PC-3 (cell line): ENCODE data around the gene FAM222A. TPM values are rescaled to one million over a fixed set of nuclear protein-coding genes. Genes with fewer than 3 reads are reported as not detected.
"Not testable (repeated sequence)": the region's sequence is repeated elsewhere in the genome, so short reads cannot be mapped to it uniquely, and the experiment has no call there.

Experiments
- ATAC-seq: fragments of 200-7000 bp; cut with Tn5 transposase; 2 replicates; pipeline ENCODE4 v1.9.1; 2020; ENCODE audit warnings: mild to moderate bottlenecking, moderate library complexity
- BruUV-seq: library from RNA; stranded (reverse); fragments of 400-500 nt; replicated peaks from 2 replicates; lab custom pipeline; 2021; lab: Mats Ljungman, UMichigan
- CTCF ChIA-PET: fragments of 300-600 bp; sonication (Branson Sonifier 250); formaldehyde crosslinking; loops from one replicate; lab custom pipeline; 2022; ENCODE audit warnings: antibody characterized with exemption; lab: Charles Lee
- POLR2A ChIA-PET: fragments of 300-600 bp; sonication (Branson Sonifier 250); formaldehyde crosslinking; loops from one replicate; lab custom pipeline; 2022; ENCODE audit warnings: antibody characterized with exemption; ENCODE audit not compliant: unreplicated experiment; lab: Charles Lee
- DNase-seq: peaks from one replicate; pipeline ENCODE4 v3.0.0-alpha.2; 2015
- H2AFZ ChIP-seq: fragments of 300-600 bp; sonication (generic); 2 replicates; pipeline ENCODE4 v1.6.0; 2016; ENCODE audit warnings: antibody characterized with exemption, low read length
- H3F3A ChIP-seq: fragments of 300-600 bp; sonication (generic); one replicate; pipeline ENCODE4 v1.6.0; 2017; ENCODE audit warnings: antibody characterized with exemption, low read length, control low read depth, mild to moderate bottlenecking; ENCODE audit not compliant: unreplicated experiment
- H3K27ac ChIP-seq: fragments of 300-600 bp; sonication (generic); 2 replicates; pipeline ENCODE4 v1.5.1; 2016; ENCODE audit warnings: mild to moderate bottlenecking, low read length
- H3K27me3 ChIP-seq: fragments of 300-600 bp; sonication (generic); 2 replicates; pipeline ENCODE4 v1.6.1; 2016; ENCODE audit warnings: low read length, mixed read lengths
- H3K36me3 ChIP-seq: fragments of 300-600 bp; sonication (generic); 2 replicates; pipeline ENCODE4 v1.6.1; 2016; ENCODE audit warnings: low read depth, mixed run types, low read length, mixed read lengths
- H3K4me1 ChIP-seq: fragments of 300-600 bp; sonication (generic); 2 replicates; pipeline ENCODE4 v1.5.1; 2016; ENCODE audit warnings: low read length; ENCODE audit not compliant: insufficient read depth
- H3K4me2 ChIP-seq: fragments of 300-600 bp; sonication (generic); 2 replicates; pipeline ENCODE4 v1.6.0; 2016; ENCODE audit warnings: low read length
- H3K4me3 ChIP-seq: fragments of 300-600 bp; sonication (generic); 2 replicates; pipeline ENCODE4 v1.5.1; 2016; ENCODE audit warnings: mild to moderate bottlenecking, low read length, mixed read lengths
- H3K79me2 ChIP-seq: fragments of 300-600 bp; sonication (generic); 2 replicates; pipeline ENCODE4 v1.6.1; 2017; ENCODE audit warnings: low read length, mixed read lengths
- H3K9ac ChIP-seq: fragments of 300-600 bp; sonication (generic); 2 replicates; pipeline ENCODE4 v1.6.0; 2016; ENCODE audit warnings: mild to moderate bottlenecking, low read length
- H3K9me2 ChIP-seq: fragments of 300-600 bp; sonication (generic); replicated peaks from 2 replicates; pipeline ENCODE4 v1.6.1; 2016; ENCODE audit warnings: mixed run types, low read length, mixed read lengths
- H3K9me3 ChIP-seq: fragments of 300-600 bp; sonication (generic); 2 replicates; pipeline ENCODE4 v1.6.1; 2016; ENCODE audit warnings: low read length, mixed read lengths
- H4K20me1 ChIP-seq: fragments of 300-600 bp; sonication (generic); 2 replicates; pipeline ENCODE4 v1.6.1; 2016; ENCODE audit warnings: low read length, mixed read lengths
- CTCF ChIP-seq: fragments of 300-600 bp; sonication (generic); conservative IDR thresholded peaks from 2 replicates; pipeline ENCODE4 v1.5.1; 2017; ENCODE audit warnings: antibody characterized with exemption, low read depth, mild to moderate bottlenecking, low read length
- EZH2 ChIP-seq: fragments of 300-600 bp; sonication (generic); IDR thresholded peaks from one replicate; pipeline ENCODE4 v1.6.1; 2017; ENCODE audit warnings: antibody characterized with exemption, mild to moderate bottlenecking, low read length; ENCODE audit not compliant: unreplicated experiment
- EZH2phosphoT487 ChIP-seq: fragments of 300-600 bp; sonication (generic); IDR thresholded peaks from 2 replicates; pipeline ENCODE4 v1.6.1; 2018; ENCODE audit warnings: mild to moderate bottlenecking, antibody characterized with exemption, low read length, borderline replicate concordance
- intact Hi-C: fragments of 100-400 bp; cut with micrococcal nuclease; formaldehyde crosslinking; loops from 2 replicates; pipeline ENCODE4 v1.9.0; 2023
- total RNA-seq: library from RNA; depleted of rRNA; stranded (reverse); fragments of >200 nt; gene quantifications from 2 replicates; pipeline ENCODE4 v1.2.3, GENCODE V29; 2014

FAM222A gene
- total RNA-seq, 1 experiment from 2014 or later, result 11.7 TPM

- no peaks in the 10 kb centered on the region for H3F3A ChIP-seq
- BruUV-seq, result no TSS peak
These were observed 19.7 kb upstream of the FAM222A start for GRCh38 chr12:109693653-109694600.

DNA sequence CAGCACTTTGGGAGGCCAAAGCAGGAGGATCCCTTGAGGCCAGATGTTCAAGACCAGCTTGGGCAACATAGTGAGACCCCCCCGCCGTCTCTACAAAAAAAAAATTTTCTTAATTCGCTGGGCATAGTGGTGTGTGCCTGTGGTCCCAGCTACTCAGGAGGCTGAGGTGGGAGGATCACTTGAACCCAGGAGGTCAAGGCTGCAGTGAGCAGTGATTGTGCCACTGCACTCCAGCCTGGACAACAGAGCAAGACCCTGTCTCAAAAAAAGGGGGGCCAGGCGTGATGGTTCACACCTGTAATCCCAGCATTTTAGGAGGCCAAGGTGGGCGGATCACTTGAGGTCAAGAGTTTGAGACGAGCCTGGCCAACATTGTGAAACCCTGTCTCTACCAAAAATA lies 19.0 kb upstream of the FAM222A start:
- H3K27me3 ChIP-seq, intact Hi-C loops, H3F3A ChIP-seq, H3K9me2 ChIP-seq, DNase-seq, CTCF ChIA-PET, H3K9ac ChIP-seq, H3K79me2 ChIP-seq, H2AFZ ChIP-seq, H3K9me3 ChIP-seq, H4K20me1 ChIP-seq, POLR2A ChIA-PET, H3K4me3 ChIP-seq, BruUV-seq, H3K36me3 ChIP-seq, ATAC-seq, H3K27ac ChIP-seq, H3K4me2 ChIP-seq: not testable (repeated sequence)
- peaks cover 12% of the 10 kb centered on the region for H3K4me1 ChIP-seq

More at GRCh38 chr12:109693653-109694600, 19.7 kb upstream of the FAM222A start:
- H3K9ac ChIP-seq, result no peak overlapping the region
- intact Hi-C loops, result no loop called here
- ChIA-PET POLR2A (no interaction called here), CTCF (no interaction called here)
- TF ChIP-seq EZH2phosphoT487 (no peak), EZH2 (no peak), CTCF (no peak)
- H2AFZ ChIP-seq, result peak overlapping the region; percentile 27; the same call in 1 of the 2 replicates
- no peaks in the 10 kb centered on the region for H3K9me2 ChIP-seq
- no peaks in the 10 kb centered on the region for H3K9me3 ChIP-seq
- no peak overlapping the region for H3K4me3 ChIP-seq
- H3K36me3 ChIP-seq, result no peaks in the 10 kb centered on the region
- H4K20me1 ChIP-seq, result no peaks in the 10 kb centered on the region
- H3K4me1 ChIP-seq, result peaks cover 12% of the 10 kb centered on the region
- peak; percentile 57 for DNase-seq
- ATAC-seq, result peak; percentile 56
- H3K79me2 ChIP-seq, result no peaks in the 10 kb centered on the region
- peak overlapping the region; percentile 40 for H3K4me2 ChIP-seq
- peak overlapping the region; percentile 5; the same call in 1 of the 2 replicates for H3K27ac ChIP-seq
- H3K27me3 ChIP-seq, result no peaks in the 10 kb centered on the region

DNA sequence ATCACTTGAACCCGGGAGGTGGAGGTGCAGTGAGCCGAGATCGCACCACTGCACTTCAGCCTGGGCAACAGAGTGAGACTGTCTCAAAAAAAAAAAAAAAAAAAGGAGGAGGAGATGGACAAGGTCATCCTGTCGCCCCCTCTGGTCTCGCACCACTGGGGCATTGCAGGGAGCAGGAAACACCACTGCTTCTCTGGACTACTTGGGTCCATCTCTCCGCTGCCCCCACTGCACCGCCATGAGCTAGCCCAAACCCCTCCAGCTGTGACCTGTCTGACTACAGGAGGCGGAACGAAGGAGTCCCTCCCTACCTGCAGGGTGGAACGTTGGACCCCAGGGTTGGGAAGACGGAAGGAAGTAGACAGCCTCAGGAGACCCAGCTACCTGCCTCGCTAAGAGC lies 18.2 kb upstream of the FAM222A start:
- no peaks in the 10 kb centered on the region for H3K36me3 ChIP-seq
- TF ChIP-seq EZH2phosphoT487 (no peak), CTCF (no peak), EZH2 (no peak)
- no peak overlapping the region for H3K4me3 ChIP-seq
- no peak overlapping the region for H3K9ac ChIP-seq
- intact Hi-C loops, result no loop called here
- no peak overlapping the region for H2AFZ ChIP-seq
- ChIA-PET POLR2A (no interaction called here), CTCF (no interaction called here)
- H3K27me3 ChIP-seq, result no peaks in the 10 kb centered on the region
- no peaks in the 10 kb centered on the region for H3F3A ChIP-seq
- H3K79me2 ChIP-seq, result no peaks in the 10 kb centered on the region
- BruUV-seq, result no TSS peak
- ATAC-seq (no peak), DNase-seq (no peak)
- H4K20me1 ChIP-seq, result no peaks in the 10 kb centered on the region
- no peaks in the 10 kb centered on the region for H3K9me2 ChIP-seq
- H3K4me1 ChIP-seq, result peaks cover 12% of the 10 kb centered on the region
- no peak overlapping the region for H3K4me2 ChIP-seq
- no peaks in the 10 kb centered on the region for H3K9me3 ChIP-seq
- H3K27ac ChIP-seq, result no peak overlapping the region
